Loucy (cell line): ENCODE measurements around the gene CPPED1.

Experiments
- H2AFZ ChIP-seq: fragments of 200-600 bp; sonication (generic); 2 replicates; pipeline ENCODE4 v1.6.0; 2016; ENCODE audit warnings: antibody characterized with exemption, mild to moderate bottlenecking, low read length, moderate library complexity
- H3F3A ChIP-seq: fragments of 200-600 bp; 2 replicates; pipeline ENCODE4 v1.6.0; 2016; ENCODE audit warnings: antibody characterized with exemption, low read depth, mild to moderate bottlenecking
- H3K27me3 ChIP-seq: fragments of 200-600 bp; sonication (generic); 2 replicates; pipeline ENCODE4 v1.6.1; 2014; ENCODE audit warnings: low read length, mild to moderate bottlenecking; ENCODE audit not compliant: insufficient read depth, poor library complexity, severe bottlenecking
- H3K36me3 ChIP-seq: fragments of 200-600 bp; sonication (generic); 2 replicates; pipeline ENCODE4 v1.6.1; 2016; ENCODE audit warnings: low read length; ENCODE audit not compliant: insufficient read depth
- H3K4me1 ChIP-seq: fragments of 200-600 bp; sonication (generic); 2 replicates; pipeline ENCODE4 v1.5.1; 2014; ENCODE audit warnings: low read length, mild to moderate bottlenecking; ENCODE audit not compliant: insufficient read depth, poor library complexity, severe bottlenecking
- H3K4me2 ChIP-seq: fragments of 200-600 bp; sonication (generic); 2 replicates; pipeline ENCODE4 v1.6.0; 2014; ENCODE audit warnings: antibody characterized with exemption, low read length, low read depth, mild to moderate bottlenecking; ENCODE audit not compliant: poor library complexity, severe bottlenecking
- H3K4me3 ChIP-seq: fragments of 200-600 bp; sonication (generic); 2 replicates; pipeline ENCODE4 v1.5.1; 2014; ENCODE audit warnings: low read length, mild to moderate bottlenecking, mixed read lengths; ENCODE audit not compliant: poor library complexity, severe bottlenecking
- H3K79me2 ChIP-seq: fragments of 200-600 bp; sonication (generic); 2 replicates; pipeline ENCODE4 v1.6.1; 2014; ENCODE audit warnings: low read length; ENCODE audit not compliant: insufficient read depth
- H3K9ac ChIP-seq: fragments of 200-600 bp; sonication (generic); 2 replicates; pipeline ENCODE4 v1.6.0; 2014; ENCODE audit warnings: mild to moderate bottlenecking, low read depth, low read length, moderate library complexity; ENCODE audit not compliant: poor library complexity, severe bottlenecking
- H3K9me2 ChIP-seq: fragments of 200-600 bp; sonication (generic); replicated peaks from 2 replicates; pipeline ENCODE4 v1.6.1; 2016; ENCODE audit warnings: low read depth, low read length, mixed read lengths
- H3K9me3 ChIP-seq: fragments of 200-600 bp; sonication (generic); 2 replicates; pipeline ENCODE4 v1.6.1; 2014; ENCODE audit warnings: mild to moderate bottlenecking, antibody characterized with exemption, low read length, low read depth; ENCODE audit not compliant: insufficient read depth
- H4K20me1 ChIP-seq: fragments of 200-600 bp; sonication (generic); 2 replicates; pipeline ENCODE4 v1.6.0; 2014; ENCODE audit warnings: antibody characterized with exemption, low read length, mild to moderate bottlenecking; ENCODE audit not compliant: insufficient read depth, poor library complexity, severe bottlenecking
- EZH2phosphoT487 ChIP-seq: fragments of 200-600 bp; IDR thresholded peaks from 2 replicates; pipeline ENCODE4 v1.6.1; 2018; ENCODE audit warnings: antibody characterized with exemption, mild to moderate bottlenecking, moderate library complexity, borderline replicate concordance
- TF ChIP-seq, protein P1 (sequence below): fragments of 200-600 bp; sonication (generic); conservative IDR thresholded peaks from 2 replicates; pipeline ENCODE4 v1.5.1; 2014; ENCODE audit warnings: mild to moderate bottlenecking, antibody characterized with exemption, low read length

CPPED1 gene

GRCh38 chr16:12784076-12784475, 19.6 kb downstream of the CPPED1 start:
- Histone ChIP-seq H3K9me3 (no peaks in the 10 kb centered on the region), H3K9me2 (no peaks in the 10 kb centered on the region), H3K4me1 (no peaks in the 10 kb centered on the region), H3K79me2 (no peaks in the 10 kb centered on the region), H3K36me3 (no peaks in the 10 kb centered on the region), H4K20me1 (no peaks in the 10 kb centered on the region), H3F3A (no peaks in the 10 kb centered on the region), H3K4me3 (no peak overlapping the region), H3K4me2 (no peak overlapping the region), H2AFZ (no peak overlapping the region), H3K27me3 (no peaks in the 10 kb centered on the region), H3K9ac (no peak overlapping the region)
- TF ChIP-seq, protein P1, sequence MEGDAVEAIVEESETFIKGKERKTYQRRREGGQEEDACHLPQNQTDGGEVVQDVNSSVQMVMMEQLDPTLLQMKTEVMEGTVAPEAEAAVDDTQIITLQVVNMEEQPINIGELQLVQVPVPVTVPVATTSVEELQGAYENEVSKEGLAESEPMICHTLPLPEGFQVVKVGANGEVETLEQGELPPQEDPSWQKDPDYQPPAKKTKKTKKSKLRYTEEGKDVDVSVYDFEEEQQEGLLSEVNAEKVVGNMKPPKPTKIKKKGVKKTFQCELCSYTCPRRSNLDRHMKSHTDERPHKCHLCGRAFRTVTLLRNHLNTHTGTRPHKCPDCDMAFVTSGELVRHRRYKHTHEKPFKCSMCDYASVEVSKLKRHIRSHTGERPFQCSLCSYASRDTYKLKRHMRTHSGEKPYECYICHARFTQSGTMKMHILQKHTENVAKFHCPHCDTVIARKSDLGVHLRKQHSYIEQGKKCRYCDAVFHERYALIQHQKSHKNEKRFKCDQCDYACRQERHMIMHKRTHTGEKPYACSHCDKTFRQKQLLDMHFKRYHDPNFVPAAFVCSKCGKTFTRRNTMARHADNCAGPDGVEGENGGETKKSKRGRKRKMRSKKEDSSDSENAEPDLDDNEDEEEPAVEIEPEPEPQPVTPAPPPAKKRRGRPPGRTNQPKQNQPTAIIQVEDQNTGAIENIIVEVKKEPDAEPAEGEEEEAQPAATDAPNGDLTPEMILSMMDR: no peak
- no peak for TF ChIP-seq EZH2phosphoT487

DNA sequence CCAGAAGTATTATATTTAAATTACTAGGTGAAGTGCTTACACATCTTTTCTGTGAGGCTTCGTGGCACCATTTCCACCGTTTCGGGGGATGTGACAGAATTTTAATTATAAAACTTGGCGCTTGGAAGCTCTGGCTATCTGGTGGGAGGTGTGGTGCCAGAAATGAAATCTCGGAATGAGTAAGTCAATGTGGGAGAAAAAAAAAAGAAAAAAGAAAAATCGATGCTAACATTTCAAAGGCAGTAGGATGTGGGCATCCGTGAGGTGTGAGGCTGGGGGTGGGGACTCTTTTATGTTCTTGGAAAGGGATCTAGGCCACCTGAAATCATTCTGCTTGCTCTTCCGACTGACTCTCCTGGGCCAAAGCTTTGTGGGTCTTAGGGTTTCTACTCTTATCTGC, 21.9 kb downstream of the CPPED1 start:
- Histone ChIP-seq H3K4me3 (no peak overlapping the region), H3K9me2 (no peaks in the 10 kb centered on the region), H3K4me2 (no peak overlapping the region), H3K36me3 (no peaks in the 10 kb centered on the region), H3K79me2 (no peaks in the 10 kb centered on the region), H3K27me3 (no peaks in the 10 kb centered on the region), H2AFZ (no peak overlapping the region), H4K20me1 (no peaks in the 10 kb centered on the region), H3K9me3 (no peaks in the 10 kb centered on the region), H3K4me1 (no peaks in the 10 kb centered on the region), H3F3A (no peaks in the 10 kb centered on the region), H3K9ac (no peak overlapping the region)
- TF ChIP-seq, protein P1: no peak
- no peak for TF ChIP-seq EZH2phosphoT487

- no peaks in the 10 kb centered on the region for H3K9me3 ChIP-seq
- H3K4me2 ChIP-seq: no peak overlapping the region
- no peaks in the 10 kb centered on the region for H3K36me3 ChIP-seq
- no peak overlapping the region for H3K9ac ChIP-seq
- no peak overlapping the region for H2AFZ ChIP-seq
- H3K4me3 ChIP-seq: no peak overlapping the region
- no peaks in the 10 kb centered on the region for H4K20me1 ChIP-seq
- no peaks in the 10 kb centered on the region for H3K27me3 ChIP-seq
- no peaks in the 10 kb centered on the region for H3F3A ChIP-seq
- no peaks in the 10 kb centered on the region for H3K79me2 ChIP-seq
- no peaks in the 10 kb centered on the region for H3K9me2 ChIP-seq
- no peaks in the 10 kb centered on the region for H3K4me1 ChIP-seq
- TF ChIP-seq, protein P1: no peak
Measured at GRCh38 chr16:12780467-12780866, 23.2 kb downstream of the CPPED1 start.
